Hepatocyte (in vitro differentiated cells): Measurements from ENCODE around the gene PTPN4. TPM values are rescaled to one million over a fixed set of nuclear protein-coding genes. Genes with fewer than 3 reads are reported as not detected.

Source experiments
- DNase-seq: peaks from one replicate; pipeline ENCODE4 v3.0.0-alpha.2; 2016; ENCODE audit warnings: low spot score
- H2AFZ ChIP-seq: fragments of 200-600 bp; sonication (generic); 2 replicates; pipeline ENCODE4 v1.6.0; 2016; ENCODE audit warnings: antibody characterized with exemption, mild to moderate bottlenecking
- H3K27ac ChIP-seq: fragments of 200-600 bp; sonication (generic); 2 replicates; pipeline ENCODE4 v1.5.1; 2016; ENCODE audit warnings: mild to moderate bottlenecking
- H3K27me3 ChIP-seq: fragments of 200-600 bp; sonication (generic); 2 replicates; pipeline ENCODE4 v1.6.1; 2016
- H3K36me3 ChIP-seq: fragments of 200-600 bp; sonication (generic); replicated peaks from 2 replicates; pipeline ENCODE4 v1.5.1; 2016; ENCODE audit warnings: low read depth; ENCODE audit not compliant: insufficient read depth
- H3K4me1 ChIP-seq: fragments of 200-600 bp; sonication (generic); 2 replicates; pipeline ENCODE4 v1.5.1; 2016; ENCODE audit warnings: mild to moderate bottlenecking, moderate library complexity; ENCODE audit not compliant: insufficient read depth
- H3K4me2 ChIP-seq: fragments of 200-600 bp; sonication (generic); 2 replicates; pipeline ENCODE4 v1.6.0; 2016
- H3K4me3 ChIP-seq: fragments of 200-600 bp; sonication (generic); 2 replicates; pipeline ENCODE4 v1.5.1; 2016; ENCODE audit warnings: mild to moderate bottlenecking
- H3K79me2 ChIP-seq: fragments of 200-600 bp; sonication (generic); 2 replicates; pipeline ENCODE4 v1.6.0; 2017; ENCODE audit warnings: mild to moderate bottlenecking
- H3K9me2 ChIP-seq: fragments of 200-600 bp; sonication (generic); replicated peaks from 2 replicates; pipeline ENCODE4 v1.6.0; 2017; ENCODE audit warnings: mild to moderate bottlenecking; ENCODE audit not compliant: insufficient read depth
- H3K9me3 ChIP-seq: fragments of 200-600 bp; sonication (generic); 2 replicates; pipeline ENCODE4 v1.5.1; 2016; ENCODE audit warnings: low read depth, mild to moderate bottlenecking
- H4K20me1 ChIP-seq: fragments of 200-600 bp; sonication (generic); 2 replicates; pipeline ENCODE4 v1.6.0; 2016; ENCODE audit warnings: mild to moderate bottlenecking; ENCODE audit not compliant: insufficient read depth, poor library complexity, severe bottlenecking
- CTCF ChIP-seq: fragments of 200-600 bp; sonication (generic); IDR thresholded peaks from 2 replicates; pipeline ENCODE4 v1.5.1; 2016; ENCODE audit warnings: antibody characterized with exemption, mild to moderate bottlenecking; ENCODE audit not compliant: poor library complexity
- EZH2 ChIP-seq: fragments of 200-600 bp; sonication (generic); IDR thresholded peaks from 2 replicates; pipeline ENCODE4 v1.6.1; 2016; ENCODE audit warnings: antibody characterized with exemption, mild to moderate bottlenecking, borderline replicate concordance
- EZH2phosphoT487 ChIP-seq: fragments of 200-600 bp; sonication (generic); IDR thresholded peaks from one replicate; pipeline ENCODE4 v1.6.1; 2018; ENCODE audit warnings: antibody characterized with exemption, mild to moderate bottlenecking, low read depth, moderate library complexity; ENCODE audit not compliant: unreplicated experiment, severe bottlenecking
- WGBS: methylation state at CpG from one replicate; pipeline ENCODE4 v1.1.6; 2016; ENCODE audit warnings: low lambda C conversion rate; ENCODE audit errors: missing lambda C conversion rate; 5-methylcytosine and 5-hydroxymethylcytosine counted together
- polyA plus RNA-seq: library from polyadenylated mRNA; unstranded; fragments of >200 nt; fragmentation: Nextera tagmentation; extraction: Ambion mirVana; gene quantifications from 2 replicates; pipeline ENCODE4 v1.2.1, GENCODE V29; 2016
- total RNA-seq: library from RNA; depleted of rRNA; stranded (reverse); fragments of >200 nt; gene quantifications from 2 replicates; pipeline ENCODE4 v1.2.3, GENCODE V29; 2014

Gene PTPN4
- total and polyA plus RNA-seq, 2 experiments from 2014 or later = 9.2 to 15.5 TPM

GRCh38 chr2:119718501-119719260, 41.0 kb upstream of the PTPN4 start:
- no peaks in the 10 kb centered on the region for H3K9me2 ChIP-seq
- no peak for DNase-seq
- no peak overlapping the region for H2AFZ ChIP-seq
- no peaks in the 10 kb centered on the region for H3K27me3 ChIP-seq
- H3K9me3 ChIP-seq = no peaks in the 10 kb centered on the region
- H4K20me1 ChIP-seq = no peaks in the 10 kb centered on the region
- H3K79me2 ChIP-seq = no peaks in the 10 kb centered on the region
- H3K4me2 ChIP-seq = no peak overlapping the region
- 79% methylated on average over 12 of the region's 12 CpGs for WGBS
- no peak overlapping the region for H3K27ac ChIP-seq
- no peaks in the 10 kb centered on the region for H3K36me3 ChIP-seq
- no peak overlapping the region for H3K4me3 ChIP-seq
- TF ChIP-seq EZH2phosphoT487 (no peak), EZH2 (no peak), CTCF (no peak)
- no peaks in the 10 kb centered on the region for H3K4me1 ChIP-seq

GRCh38 chr2:119719261-119719627, 40.5 kb upstream of the PTPN4 start:
- 93% methylated on average over 3 of the region's 3 CpGs for WGBS
- H3K79me2 ChIP-seq = no peaks in the 10 kb centered on the region
- H3K9me2 ChIP-seq = no peaks in the 10 kb centered on the region
- no peaks in the 10 kb centered on the region for H3K27me3 ChIP-seq
- no peak for TF ChIP-seq EZH2phosphoT487
- no peak for TF ChIP-seq EZH2
- TF ChIP-seq CTCF = no peak
- DNase-seq = no peak
- no peak overlapping the region for H3K4me2 ChIP-seq
- H2AFZ ChIP-seq = no peak overlapping the region
- H3K4me1 ChIP-seq = no peaks in the 10 kb centered on the region
- no peak overlapping the region for H3K27ac ChIP-seq
- H3K9me3 ChIP-seq = no peaks in the 10 kb centered on the region
- no peaks in the 10 kb centered on the region for H4K20me1 ChIP-seq
- no peak overlapping the region for H3K4me3 ChIP-seq
- H3K36me3 ChIP-seq = no peaks in the 10 kb centered on the region

- WGBS = 95% methylated on average over 1 of the region's 1 CpG
- H3K36me3 ChIP-seq = no peaks in the 10 kb centered on the region
- H3K4me3 ChIP-seq = no peak overlapping the region
- H3K4me1 ChIP-seq = no peaks in the 10 kb centered on the region
- no peaks in the 10 kb centered on the region for H4K20me1 ChIP-seq
- no peak overlapping the region for H3K27ac ChIP-seq
- no peaks in the 10 kb centered on the region for H3K9me3 ChIP-seq
- TF ChIP-seq EZH2 (no peak), EZH2phosphoT487 (no peak), CTCF (no peak)
- H3K9me2 ChIP-seq = no peaks in the 10 kb centered on the region
- DNase-seq = no peak
- no peak overlapping the region for H3K4me2 ChIP-seq
- no peak overlapping the region for H2AFZ ChIP-seq
- H3K79me2 ChIP-seq = no peaks in the 10 kb centered on the region
- no peaks in the 10 kb centered on the region for H3K27me3 ChIP-seq
Observed at GRCh38 chr2:119721043-119721442, 38.7 kb upstream of the PTPN4 start.
